GM18511 (cell line): ENCODE data around the gene GPX1.
"Not testable (repeated sequence)": the region's sequence is repeated elsewhere in the genome, so short reads cannot be mapped to it uniquely, and the experiment has no call there.

ENCODE experiments used
- ATAC-seq: cut with Tn5 transposase; IDR thresholded peaks from one replicate; pipeline ENCODE4 v1.9.1; 2021; ENCODE audit warnings: mild to moderate bottlenecking, moderate library complexity; ENCODE audit not compliant: unreplicated experiment

The GPX1 gene

GRCh38 chr3:49358884-49359225 is 702 bp upstream of the GPX1 start:
- ATAC-seq: no peak

- peak; percentile 28 for ATAC-seq
Measured at GRCh38 chr3:49357443-49358216, 523 bp downstream of the GPX1 start.

GRCh38 chr3:49357095-49357442 is 1.1 kb downstream of the GPX1 start:
- ATAC-seq: peak; percentile 10

GRCh38 chr3:49352890-49353421 is 5.2 kb downstream of the GPX1 start:
- ATAC-seq: no peak

GRCh38 chr3:49352281-49352680 is 5.9 kb downstream of the GPX1 start:
- no peak for ATAC-seq

- ATAC-seq: no peak
Measured at GRCh38 chr3:49351521-49352011, 6.6 kb downstream of the GPX1 start.

GRCh38 chr3:49349348-49350114 is 8.6 kb downstream of the GPX1 start:
- no peak for ATAC-seq

- ATAC-seq: not testable (repeated sequence)
Measured at GRCh38 chr3:49348361-49348760, 9.8 kb downstream of the GPX1 start.

GRCh38 chr3:49346797-49347251 is 11.3 kb downstream of the GPX1 start:
- no peak for ATAC-seq

- no peak for ATAC-seq
Measured at GRCh38 chr3:49343163-49343562, 15.0 kb downstream of the GPX1 start.

GRCh38 chr3:49341996-49342395 is 16.2 kb downstream of the GPX1 start:
- no peak for ATAC-seq

GRCh38 chr3:49339941-49340800 is 18.0 kb downstream of the GPX1 start, which contains the start of gene USP4:
Gene USP4 (minus strand): TSS chr3:49340053. CDS start chr3:49340024, 29 bp downstream.
- ATAC-seq: peak; percentile 79

GRCh38 chr3:49339581-49339940 is 18.6 kb downstream of the GPX1 start:
- ATAC-seq: peak; percentile 14

- no peak for ATAC-seq
Measured at GRCh38 chr3:49333916-49334633, 24.1 kb downstream of the GPX1 start.

GRCh38 chr3:49333091-49333490 is 25.1 kb downstream of the GPX1 start:
- ATAC-seq: no peak

- no peak for ATAC-seq
Measured at GRCh38 chr3:49329186-49329585, 29.0 kb downstream of the GPX1 start.

- ATAC-seq: not testable (repeated sequence)
Measured at GRCh38 chr3:49328350-49328749, 29.8 kb downstream of the GPX1 start.

GRCh38 chr3:49327485-49327884 is 30.7 kb downstream of the GPX1 start:
- no peak for ATAC-seq

- no peak for ATAC-seq
Measured at GRCh38 chr3:49324768-49325167, 33.4 kb downstream of the GPX1 start.
